Epithelial cell of prostate (primary cell): ENCODE measurements around the gene ZNF506.
"Not testable (repeated sequence)": the region's sequence is repeated elsewhere in the genome, so short reads cannot be mapped to it uniquely, and the experiment has no call there.

Source experiments
- DNase-seq: peaks from one replicate; pipeline ENCODE4 v3.0.0-alpha.2; 2011; ENCODE audit warnings: low read depth, low spot score
- H3K27ac ChIP-seq: fragments of 450-650 bp; 2 replicates; pipeline ENCODE4 v1.5.1; 2017; ENCODE audit warnings: mild to moderate bottlenecking

ZNF506 gene

GRCh38 chr19:19821366-19821951, at the start of gene ZNF506:
Gene ZNF506, minus strand, starts transcription at chr19:19821750. Its CDS starts 147 bp downstream, at chr19:19821603.
- peak within 1 kb of the TSS; percentile 82 for H3K27ac ChIP-seq
- DNase-seq: peak; percentile 83

GRCh38 chr19:19870086-19870485, 48.5 kb upstream of the ZNF506 start:
- not testable (repeated sequence) for DNase-seq, H3K27ac ChIP-seq

DNA sequence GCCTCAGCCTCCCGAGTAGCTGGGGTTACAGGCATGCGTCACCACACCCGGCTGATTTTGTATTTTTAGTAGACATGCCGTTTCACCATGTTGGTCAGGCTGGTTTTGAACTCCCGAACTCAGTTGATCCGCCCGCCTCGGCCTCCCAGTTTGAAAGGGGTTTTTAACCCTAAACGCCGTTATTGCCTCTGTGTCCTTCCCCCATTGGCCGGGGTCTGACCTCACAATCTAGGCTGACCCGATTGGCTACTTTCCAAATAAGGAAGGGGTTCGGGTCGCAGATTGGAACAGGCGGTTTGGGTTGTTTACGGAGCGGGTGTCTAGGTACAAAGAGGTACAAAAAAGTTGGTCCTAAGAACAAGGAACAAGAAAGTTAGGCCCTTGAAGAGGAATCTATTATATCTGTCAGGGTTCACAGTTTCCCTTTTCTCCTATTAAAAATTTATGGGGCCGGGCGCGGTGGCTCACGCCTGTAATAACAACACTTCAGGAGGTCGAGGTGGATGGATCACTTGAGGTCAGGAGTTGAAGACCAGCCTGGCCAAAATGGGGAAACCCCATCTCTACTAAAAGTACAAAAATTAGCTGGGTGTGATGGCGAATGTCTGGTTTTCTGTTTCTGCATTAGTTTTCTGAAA, 45.2 kb upstream of the ZNF506 start:
- H3K27ac ChIP-seq: peak overlapping the region; percentile 83
- no peak for DNase-seq

DNA sequence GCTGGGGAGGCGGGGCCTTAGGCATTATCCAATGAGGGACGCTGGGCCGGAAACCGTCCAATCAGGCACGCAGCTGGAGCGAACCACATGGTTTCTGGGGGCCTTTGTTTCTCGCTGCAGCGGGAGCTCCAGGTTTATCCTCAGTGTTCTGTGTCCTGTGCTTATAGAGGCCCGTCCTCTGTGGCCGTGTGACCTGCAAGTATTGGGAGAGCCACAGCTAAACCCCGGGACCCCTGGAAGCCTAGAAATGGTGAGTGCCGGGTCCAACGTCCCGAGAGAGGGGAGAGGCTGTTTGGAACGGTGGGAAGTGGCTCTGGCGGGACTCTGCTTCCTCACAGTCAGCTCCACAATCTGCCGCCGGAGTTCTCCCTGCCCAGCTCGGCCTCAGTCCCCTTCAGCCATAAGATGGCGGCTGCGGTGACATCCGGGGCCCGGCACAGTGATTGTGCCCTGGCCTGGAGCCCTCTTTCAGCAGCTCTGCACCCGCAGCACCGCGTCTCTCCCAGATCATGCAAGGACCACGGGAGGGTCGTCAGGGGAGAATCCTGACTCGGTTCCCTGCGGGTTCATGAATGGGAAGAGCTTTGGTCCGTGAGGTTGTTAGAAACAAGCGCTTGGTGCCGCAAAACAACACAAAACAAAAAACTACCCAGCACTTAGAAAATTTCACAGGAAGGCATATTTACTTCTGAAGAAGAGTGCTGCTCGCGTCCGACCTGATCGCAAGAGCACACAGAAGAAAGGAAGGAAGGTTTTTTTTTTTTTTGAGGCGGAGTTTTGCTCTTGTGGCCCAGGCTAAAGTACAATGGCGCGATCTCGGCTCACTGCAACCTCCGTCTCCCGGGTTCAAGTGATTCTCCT, 44.4 kb upstream of the ZNF506 start, which contains the start of gene ZNF253:
ZNF253 (plus strand) TSS at position 133 of the 861 bp plus-strand sequence; CDS start at position 248, 115 bp downstream.
- H3K27ac ChIP-seq: peak within 1 kb of the TSS; percentile 83
- peak; percentile 72 for DNase-seq

DNA sequence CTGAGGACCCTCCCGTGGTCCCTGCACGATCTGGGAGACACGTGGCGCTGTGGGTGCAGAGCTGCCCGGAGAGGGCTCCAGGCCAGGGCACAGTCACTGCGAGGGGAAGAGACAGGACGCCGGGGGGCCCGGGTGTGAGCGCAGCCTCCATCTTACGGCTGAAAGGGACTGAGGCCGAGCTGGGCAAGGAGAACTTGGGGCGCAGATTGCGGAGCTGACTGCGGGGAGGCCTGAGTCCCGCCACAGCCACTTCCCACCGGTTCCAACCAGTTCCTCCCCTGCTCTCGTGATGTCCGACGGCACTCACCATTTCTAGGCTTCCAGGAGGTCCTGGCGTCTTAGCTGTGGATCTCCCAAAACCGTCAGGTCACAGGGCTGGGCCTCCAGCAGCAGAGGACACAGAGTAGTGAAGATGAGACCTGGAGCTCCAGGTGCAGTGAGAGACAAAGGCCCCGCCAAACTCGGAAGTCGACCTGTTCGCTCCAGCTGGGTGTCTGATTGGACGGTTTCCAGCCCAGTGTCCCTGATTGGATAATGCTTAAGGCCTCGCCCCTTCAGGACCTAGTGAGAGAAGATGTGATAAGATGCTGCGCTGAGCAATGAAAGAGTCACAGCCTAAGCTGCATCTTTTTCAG, 39.3 kb upstream of the ZNF506 start:
- DNase-seq: no peak
- no peak overlapping the region for H3K27ac ChIP-seq

- H3K27ac ChIP-seq: no peak overlapping the region
- DNase-seq: no peak
Observed at GRCh38 chr19:19858751-19859150, 37.2 kb upstream of the ZNF506 start.

DNA sequence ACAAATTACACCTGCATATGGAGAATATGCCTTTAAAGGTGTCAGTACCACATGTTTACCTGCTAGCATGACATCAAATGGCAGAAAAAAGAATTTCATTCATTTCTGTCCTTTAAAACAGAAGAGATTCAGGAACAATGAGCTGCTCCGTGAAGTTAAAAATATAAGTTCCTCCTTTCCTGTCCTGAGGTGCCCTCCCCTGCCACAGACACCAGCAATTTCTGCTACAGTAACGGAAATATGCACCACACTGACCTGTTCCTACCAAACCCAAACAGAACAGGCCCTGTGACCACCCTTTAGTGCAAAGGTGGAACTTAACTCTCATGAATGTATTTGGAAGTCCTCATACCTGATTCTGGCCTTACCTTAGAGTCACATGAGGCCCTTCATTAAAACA, 30.2 kb upstream of the ZNF506 start:
- not testable (repeated sequence) for H3K27ac ChIP-seq

GRCh38 chr19:19849056-19849455, 27.5 kb upstream of the ZNF506 start:
- H3K27ac ChIP-seq: no peak overlapping the region
- no peak for DNase-seq

More for the DNA sequence above, 30.2 kb upstream of the ZNF506 start:
- not testable (repeated sequence) for DNase-seq

- H3K27ac ChIP-seq: no peak overlapping the region
- no peak for DNase-seq
Observed at GRCh38 chr19:19847781-19848180, 26.2 kb upstream of the ZNF506 start.

DNA sequence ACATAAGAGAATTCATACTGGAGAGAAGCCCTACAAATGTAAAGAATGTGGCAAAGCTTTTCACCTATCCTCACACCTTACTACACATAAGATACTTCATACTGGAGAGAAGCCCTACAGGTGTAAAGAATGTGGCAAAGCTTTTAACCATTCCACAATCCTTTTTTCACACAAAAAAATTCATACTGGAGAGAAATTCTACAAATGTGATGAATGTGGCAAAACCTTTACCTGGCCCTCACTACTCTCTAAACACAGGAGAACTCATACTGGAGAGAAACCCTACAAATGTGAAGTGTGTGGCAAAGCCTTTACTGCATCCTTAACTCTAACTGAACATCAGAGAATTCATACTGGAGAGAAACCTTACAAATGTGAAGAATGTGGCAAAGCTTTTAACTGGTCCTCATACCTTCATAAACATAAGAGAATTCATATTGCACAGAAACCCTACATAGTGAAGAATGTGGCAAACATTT, 14.0 kb upstream of the ZNF506 start:
- no peak for DNase-seq
- no peak overlapping the region for H3K27ac ChIP-seq

- H3K27ac ChIP-seq: no peak overlapping the region
- DNase-seq: no peak
Observed at GRCh38 chr19:19826875-19827274, 5.3 kb upstream of the ZNF506 start.

GRCh38 chr19:19823916-19824315, 2.4 kb upstream of the ZNF506 start:
- no peak overlapping the region for H3K27ac ChIP-seq
- no peak for DNase-seq

GRCh38 chr19:19821976-19822375, 426 bp upstream of the ZNF506 start:
- H3K27ac ChIP-seq: peak overlapping the region; percentile 82
- not testable (repeated sequence) for DNase-seq

DNA sequence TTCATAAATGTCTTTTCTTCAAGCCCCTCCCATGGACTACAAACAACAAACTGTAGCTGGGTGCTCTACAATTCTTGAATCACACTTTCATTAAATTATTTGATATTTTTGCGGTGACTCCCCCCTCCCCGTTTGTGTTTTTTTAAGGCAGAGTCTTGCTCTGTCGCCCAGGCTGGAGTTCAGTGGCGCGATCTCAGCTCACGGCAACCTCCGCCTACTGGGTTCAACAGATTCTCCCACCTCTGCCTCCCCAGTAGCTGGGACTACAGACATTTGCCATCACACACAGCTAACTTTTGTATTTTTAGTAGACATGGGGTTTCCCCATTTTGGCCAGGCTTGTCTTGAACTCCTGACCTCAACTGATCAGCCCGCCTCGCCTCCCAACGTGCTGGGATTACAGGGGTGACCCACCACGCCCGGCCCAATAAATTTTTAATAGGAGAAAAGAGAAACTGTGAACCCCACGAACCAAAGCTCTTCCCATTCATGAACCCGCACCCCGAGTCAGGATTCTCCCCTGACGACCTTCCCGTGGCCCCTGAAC, 703 bp downstream of the ZNF506 start:
- H3K27ac ChIP-seq: peak overlapping the region; percentile 82
- no peak for DNase-seq

- DNase-seq: no peak
- H3K27ac ChIP-seq: no peak overlapping the region
Observed at GRCh38 chr19:19817357-19817756, 4.2 kb downstream of the ZNF506 start.

DNA sequence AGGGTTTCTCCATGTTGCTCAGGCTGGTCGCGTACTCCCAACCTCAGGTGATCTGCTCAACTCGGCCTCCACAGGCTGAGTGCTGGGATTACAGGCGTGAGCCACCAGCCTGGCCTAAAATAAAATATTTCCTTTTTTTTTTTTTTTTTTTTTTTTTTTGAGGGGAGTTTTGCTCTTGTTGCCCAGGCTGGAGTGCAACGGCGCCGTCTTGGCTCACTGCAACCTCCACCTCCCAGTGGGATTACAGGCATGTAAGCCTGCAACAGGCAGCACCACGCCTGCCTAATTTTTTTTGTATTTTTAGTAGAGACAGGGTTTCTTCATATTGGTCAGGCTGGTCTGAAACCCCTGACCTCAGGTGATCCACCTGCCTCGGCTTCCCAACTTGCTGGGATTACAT, 4.9 kb downstream of the ZNF506 start:
- H3K27ac ChIP-seq: no peak overlapping the region
- no peak for DNase-seq

- not testable (repeated sequence) for H3K27ac ChIP-seq, DNase-seq
Observed at GRCh38 chr19:19811999-19812398, 9.6 kb downstream of the ZNF506 start.

DNA sequence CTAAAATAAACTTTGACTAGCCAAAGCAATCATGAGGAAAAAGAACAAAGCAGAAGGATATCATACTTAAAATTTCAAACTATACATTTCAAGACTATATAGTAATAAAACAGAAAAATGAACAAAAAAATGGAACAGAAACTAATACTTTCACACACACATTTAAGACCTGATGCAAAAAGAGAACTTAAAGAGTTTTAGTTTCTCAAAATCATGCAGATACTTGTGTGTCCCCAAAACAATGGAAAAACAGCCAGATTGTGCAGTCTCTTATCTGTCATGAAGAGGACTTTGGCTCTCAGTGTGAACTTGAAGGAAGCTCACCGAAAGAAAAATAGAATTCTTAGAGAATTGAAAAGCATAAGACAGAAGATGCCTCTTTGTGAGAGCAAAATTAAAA, 16.1 kb downstream of the ZNF506 start:
- DNase-seq: no peak
- no peak overlapping the region for H3K27ac ChIP-seq

- no peak for DNase-seq
- no peak overlapping the region for H3K27ac ChIP-seq
Observed at GRCh38 chr19:19788015-19788414, 33.5 kb downstream of the ZNF506 start.

- not testable (repeated sequence) for H3K27ac ChIP-seq, DNase-seq
Observed at GRCh38 chr19:19785476-19785875, 36.1 kb downstream of the ZNF506 start.
